Ishikawa (cell line): ENCODE results near the gene AKAP1.

Experiments
- EP300 ChIP-seq: IDR thresholded peaks from 2 replicates; pipeline ENCODE4 v1.6.1; 2012; ENCODE audit warnings: borderline replicate concordance
- TF ChIP-seq, protein P1 (sequence below): IDR thresholded peaks from 2 replicates; pipeline ENCODE4 v1.6.1; 2012

DNA sequence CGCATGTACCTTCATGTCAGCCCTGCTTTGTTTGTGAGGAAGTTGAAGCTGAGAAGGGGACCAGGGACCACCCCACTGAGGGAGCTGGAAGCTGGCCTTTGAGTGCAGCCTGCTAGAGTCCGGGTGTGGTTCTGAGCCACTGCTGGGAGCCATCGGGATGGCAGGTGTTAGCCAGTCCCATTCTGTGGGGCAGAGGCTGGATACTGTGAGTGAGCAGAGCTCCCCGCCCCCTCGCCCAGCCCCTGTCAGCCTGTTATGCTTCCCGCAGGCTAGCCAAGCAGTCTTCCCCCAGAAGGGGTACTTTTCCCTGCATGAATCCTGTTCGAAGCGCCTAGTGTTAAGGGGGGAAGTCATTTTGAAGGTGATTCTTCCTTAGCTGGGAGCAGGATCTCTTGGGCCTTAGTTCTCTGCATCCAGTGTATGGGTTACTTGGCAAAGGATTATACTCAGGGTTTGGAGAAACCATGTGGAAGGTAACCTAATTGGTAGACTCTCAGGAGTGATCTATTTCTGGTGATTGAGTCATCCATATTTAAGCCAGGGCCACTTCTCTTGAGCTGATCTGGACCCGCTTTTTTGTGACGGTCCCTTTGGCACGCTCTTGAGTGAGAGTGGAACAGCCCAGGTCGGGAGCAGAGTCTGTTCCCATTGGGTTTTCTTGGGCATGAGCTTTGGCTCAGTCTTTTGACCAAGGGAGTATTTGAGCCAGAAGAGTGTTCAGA is 23.8 kb downstream of the AKAP1 start:
- TF ChIP-seq, protein P1, sequence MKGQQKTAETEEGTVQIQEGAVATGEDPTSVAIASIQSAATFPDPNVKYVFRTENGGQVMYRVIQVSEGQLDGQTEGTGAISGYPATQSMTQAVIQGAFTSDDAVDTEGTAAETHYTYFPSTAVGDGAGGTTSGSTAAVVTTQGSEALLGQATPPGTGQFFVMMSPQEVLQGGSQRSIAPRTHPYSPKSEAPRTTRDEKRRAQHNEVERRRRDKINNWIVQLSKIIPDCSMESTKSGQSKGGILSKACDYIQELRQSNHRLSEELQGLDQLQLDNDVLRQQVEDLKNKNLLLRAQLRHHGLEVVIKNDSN, result no peak
- no peak for TF ChIP-seq EP300
